ENCODE data around the gene TM2D3. TPM values are rescaled to one million over a fixed set of nuclear protein-coding genes. Genes with fewer than 3 reads are reported as not detected.

TM2D3 gene
- total and polyA plus RNA-seq, 2 donors (not counting 1 experiment from before 2014, with no cell fraction given) = 46.1 to 71.5 TPM

GRCh38 chr15:101596633-101597032 lies 55.5 kb downstream of the TM2D3 start:
- no peak overlapping the region for H3K4me3 ChIP-seq (replicated peaks in 1 of 4; ENCODE audit: control extremely low read depth in 1 of 4, insufficient read depth in 1 of 4, low read depth in 3 of 4, low read length in 4 of 4)
- H3K4me1 ChIP-seq (ENCODE audit: control insufficient read depth, extremely low read depth, insufficient read depth, low read length) = no peaks in the 10 kb centered on the region
- no peak for DNase-seq (ENCODE audit: low read depth in 2 of 2)
- H4K20me1 ChIP-seq (ENCODE audit: control insufficient read depth, extremely low read depth, insufficient read depth, low read length) = no peaks in the 10 kb centered on the region
- no peak overlapping the region for H3K27ac ChIP-seq (ENCODE audit: insufficient read depth, low read length)
- no peaks in the 10 kb centered on the region for H3K9me3 ChIP-seq (ENCODE audit: control insufficient read depth, insufficient read depth, low read depth, low read length)
- no peak overlapping the region for H3K9ac ChIP-seq (ENCODE audit: insufficient read depth, low read length)
- no peaks in the 10 kb centered on the region for H3K36me3 ChIP-seq (ENCODE audit: control insufficient read depth, insufficient read depth, low read length)
- no peaks in the 10 kb centered on the region for H3K27me3 ChIP-seq (ENCODE audit: control insufficient read depth, insufficient read depth, low read length)
- H3K79me2 ChIP-seq (ENCODE audit: control insufficient read depth, insufficient read depth, low read length) = no peaks in the 10 kb centered on the region
- no peak overlapping the region for H3K4me2 ChIP-seq (ENCODE audit: extremely low read depth, insufficient read depth, low read length)
- no peak overlapping the region for H2AFZ ChIP-seq (ENCODE audit: low read length)
- TF ChIP-seq, protein P1, sequence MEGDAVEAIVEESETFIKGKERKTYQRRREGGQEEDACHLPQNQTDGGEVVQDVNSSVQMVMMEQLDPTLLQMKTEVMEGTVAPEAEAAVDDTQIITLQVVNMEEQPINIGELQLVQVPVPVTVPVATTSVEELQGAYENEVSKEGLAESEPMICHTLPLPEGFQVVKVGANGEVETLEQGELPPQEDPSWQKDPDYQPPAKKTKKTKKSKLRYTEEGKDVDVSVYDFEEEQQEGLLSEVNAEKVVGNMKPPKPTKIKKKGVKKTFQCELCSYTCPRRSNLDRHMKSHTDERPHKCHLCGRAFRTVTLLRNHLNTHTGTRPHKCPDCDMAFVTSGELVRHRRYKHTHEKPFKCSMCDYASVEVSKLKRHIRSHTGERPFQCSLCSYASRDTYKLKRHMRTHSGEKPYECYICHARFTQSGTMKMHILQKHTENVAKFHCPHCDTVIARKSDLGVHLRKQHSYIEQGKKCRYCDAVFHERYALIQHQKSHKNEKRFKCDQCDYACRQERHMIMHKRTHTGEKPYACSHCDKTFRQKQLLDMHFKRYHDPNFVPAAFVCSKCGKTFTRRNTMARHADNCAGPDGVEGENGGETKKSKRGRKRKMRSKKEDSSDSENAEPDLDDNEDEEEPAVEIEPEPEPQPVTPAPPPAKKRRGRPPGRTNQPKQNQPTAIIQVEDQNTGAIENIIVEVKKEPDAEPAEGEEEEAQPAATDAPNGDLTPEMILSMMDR (conservative IDR thresholded peaks at IDR 0.05 in 1 of 2, IDR thresholded peaks at IDR 0.05 in 1 of 2; ENCODE audit: low read depth in 1 of 2, low read length in 2 of 2) = no peak

Other genes starting within 250 kb of the TM2D3 start
- 0.83 and 1.0 TPM in 2 replicates for gene PCSK6, start 162.7 kb downstream of the TM2D3 start, total RNA-seq
- gene PCSK6, start 162.7 kb downstream of the TM2D3 start, polyA plus RNA-seq = 0.02 and 1.5 TPM in 2 replicates
- 9.5 and 23.3 TPM in 2 replicates for gene TARS3, start 72.1 kb upstream of the TM2D3 start, total RNA-seq
- 4.3 and 6.2 TPM in 2 replicates for gene TARS3, start 72.1 kb upstream of the TM2D3 start, polyA plus RNA-seq
- not detected in 2 replicates for gene OR4F6, start 151.1 kb upstream of the TM2D3 start, total RNA-seq
- gene OR4F6, start 151.1 kb upstream of the TM2D3 start, polyA plus RNA-seq = not detected in 2 replicates
- gene OR4F15, start 159.8 kb upstream of the TM2D3 start, total RNA-seq = 0.17 TPM in 1 of 2 replicates, not detected in the other
- not detected in 2 replicates for gene OR4F15, start 159.8 kb upstream of the TM2D3 start, polyA plus RNA-seq

Measured in fibroblast of lung (primary cell).